Epithelial cell of esophagus (primary cell): ENCODE results near the gene KCNQ4.

Source experiments
- DNase-seq: peaks from one replicate; pipeline ENCODE4 v3.0.0; 2010; ENCODE audit warnings: low read depth
- H3K4me3 ChIP-seq: 2 replicates; pipeline ENCODE4 v1.5.1; 2011; ENCODE audit warnings: mild to moderate bottlenecking, low read length, control low read depth
- TF ChIP-seq, protein P1 (sequence below): IDR thresholded peaks from 2 replicates; pipeline ENCODE4 v1.5.1; 2011; ENCODE audit warnings: low read depth, mild to moderate bottlenecking, low read length, control low read depth, inconsistent platforms; ENCODE audit not compliant: insufficient read depth; ENCODE audit errors: missing control alignments

KCNQ4 gene

DNA sequence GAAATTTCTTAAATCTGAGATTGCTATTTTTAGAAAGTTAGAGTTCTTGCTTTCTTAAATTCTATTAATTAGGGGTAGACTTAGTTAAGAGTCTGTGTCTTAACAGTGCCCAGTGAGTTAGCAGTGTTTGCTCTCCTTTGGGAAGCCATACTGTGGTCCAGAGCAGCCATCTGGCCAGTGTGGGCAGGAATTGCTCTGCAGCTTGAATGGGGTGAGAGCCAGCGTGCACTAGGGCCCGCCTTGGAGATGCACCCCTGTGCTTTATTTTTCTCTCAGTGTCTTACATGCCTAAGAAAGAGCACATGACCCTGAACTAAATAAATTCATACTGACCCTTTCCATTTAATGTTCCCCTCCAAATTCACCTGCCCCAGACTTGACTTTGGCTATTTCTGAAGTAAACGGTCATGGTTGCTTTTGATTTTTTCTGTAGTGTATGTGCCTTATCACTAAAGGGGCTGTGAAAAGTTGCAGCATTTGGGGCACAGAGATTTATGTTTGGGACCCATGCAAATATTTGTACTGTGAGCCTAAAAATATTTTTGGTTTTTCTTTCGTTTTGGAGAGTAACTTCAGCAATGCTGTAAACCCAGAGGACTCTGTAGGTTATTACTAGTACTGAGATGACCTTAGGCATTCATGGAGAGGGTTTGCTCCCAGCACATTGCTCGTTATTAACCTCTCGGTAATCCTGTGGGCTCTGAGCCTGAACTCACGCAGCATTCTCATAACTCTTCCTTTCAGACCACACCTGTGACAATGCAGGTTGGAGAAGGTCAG, 21.3 kb upstream of the KCNQ4 start:
- DNase-seq: no peak
- H3K4me3 ChIP-seq: no peak overlapping the region
- TF ChIP-seq, protein P1, sequence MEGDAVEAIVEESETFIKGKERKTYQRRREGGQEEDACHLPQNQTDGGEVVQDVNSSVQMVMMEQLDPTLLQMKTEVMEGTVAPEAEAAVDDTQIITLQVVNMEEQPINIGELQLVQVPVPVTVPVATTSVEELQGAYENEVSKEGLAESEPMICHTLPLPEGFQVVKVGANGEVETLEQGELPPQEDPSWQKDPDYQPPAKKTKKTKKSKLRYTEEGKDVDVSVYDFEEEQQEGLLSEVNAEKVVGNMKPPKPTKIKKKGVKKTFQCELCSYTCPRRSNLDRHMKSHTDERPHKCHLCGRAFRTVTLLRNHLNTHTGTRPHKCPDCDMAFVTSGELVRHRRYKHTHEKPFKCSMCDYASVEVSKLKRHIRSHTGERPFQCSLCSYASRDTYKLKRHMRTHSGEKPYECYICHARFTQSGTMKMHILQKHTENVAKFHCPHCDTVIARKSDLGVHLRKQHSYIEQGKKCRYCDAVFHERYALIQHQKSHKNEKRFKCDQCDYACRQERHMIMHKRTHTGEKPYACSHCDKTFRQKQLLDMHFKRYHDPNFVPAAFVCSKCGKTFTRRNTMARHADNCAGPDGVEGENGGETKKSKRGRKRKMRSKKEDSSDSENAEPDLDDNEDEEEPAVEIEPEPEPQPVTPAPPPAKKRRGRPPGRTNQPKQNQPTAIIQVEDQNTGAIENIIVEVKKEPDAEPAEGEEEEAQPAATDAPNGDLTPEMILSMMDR: no peak

DNA sequence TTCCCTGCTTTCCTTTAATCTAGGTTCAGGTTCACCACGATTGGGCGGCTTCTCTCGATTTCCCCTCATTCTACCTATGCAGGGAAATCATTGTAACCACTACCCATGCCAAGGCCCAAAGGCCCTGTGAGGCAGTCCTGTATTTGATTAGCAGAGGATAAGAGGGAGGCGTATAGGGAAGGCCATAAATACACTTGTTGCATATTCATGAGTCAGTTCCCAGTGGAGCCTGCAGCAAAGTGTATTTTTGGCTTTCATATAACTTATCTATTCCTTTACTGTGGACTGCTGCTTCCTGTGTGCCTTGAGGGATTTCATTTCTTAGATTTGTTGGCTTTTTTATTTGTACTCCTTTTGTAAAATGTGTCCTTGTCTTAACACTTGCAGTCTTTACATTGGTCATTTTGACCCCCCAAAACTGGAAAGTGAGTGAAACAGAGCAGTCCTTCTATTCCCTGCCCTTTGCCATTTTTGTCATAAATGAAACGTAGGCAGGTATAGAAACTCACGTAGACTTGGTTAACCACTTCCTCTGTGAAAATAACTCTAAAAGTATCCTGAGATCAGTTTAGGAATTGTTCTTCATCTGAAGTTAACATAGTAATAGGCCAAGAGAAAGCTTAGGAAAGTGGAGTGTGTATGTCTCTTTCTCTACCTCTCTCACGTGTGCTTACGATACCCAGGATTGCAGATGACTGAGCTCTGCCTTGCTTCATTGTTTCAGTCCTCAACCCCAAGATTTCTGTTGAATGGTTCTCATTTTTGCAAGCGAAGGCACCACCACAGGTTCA, 19.6 kb upstream of the KCNQ4 start:
- DNase-seq: no peak

DNA sequence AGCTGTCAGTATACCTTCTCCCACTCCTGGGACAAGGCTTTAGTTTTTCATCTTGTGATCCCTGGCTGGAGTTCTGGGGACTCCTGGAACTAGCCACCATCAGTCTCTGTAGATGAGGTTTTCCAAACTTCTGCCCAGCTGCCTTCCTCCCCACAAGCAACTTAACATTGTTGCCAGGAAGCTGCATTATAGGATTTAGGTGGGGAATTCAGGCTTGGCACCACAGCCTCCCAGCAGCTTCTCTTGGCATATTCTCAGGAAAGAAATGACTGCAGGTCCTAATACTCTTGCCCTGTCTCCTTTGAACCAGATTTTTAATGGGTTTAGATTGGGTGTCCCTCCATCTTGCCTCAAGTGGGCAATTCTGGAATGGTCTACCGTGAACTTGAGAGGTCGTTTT, 18.6 kb upstream of the KCNQ4 start:
- H3K4me3 ChIP-seq: no peak overlapping the region
- TF ChIP-seq, protein P1: no peak
- DNase-seq: no peak

More for the DNA sequence above, 19.6 kb upstream of the KCNQ4 start:
- no peak overlapping the region for H3K4me3 ChIP-seq
- TF ChIP-seq, protein P1: no peak

DNA sequence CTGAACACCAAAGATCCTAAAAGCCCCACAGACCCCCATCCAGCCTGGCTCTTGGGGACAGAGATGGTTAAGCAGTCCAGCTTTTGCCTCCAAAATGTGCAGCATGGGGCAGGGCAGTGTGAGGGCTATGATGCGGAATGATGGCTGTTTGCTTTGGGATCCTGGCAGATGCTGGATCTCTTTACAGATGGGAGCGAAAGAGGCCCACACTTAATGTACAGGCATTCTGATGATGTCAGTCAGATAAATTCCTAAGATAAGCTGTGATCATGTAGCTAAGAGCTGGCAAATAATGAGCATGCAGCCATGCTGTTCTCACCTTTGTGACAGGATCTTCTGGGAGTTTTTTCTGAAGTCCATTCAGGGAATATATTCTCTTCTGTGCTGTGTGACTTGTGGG, 17.6 kb upstream of the KCNQ4 start:
- no peak for DNase-seq
- H3K4me3 ChIP-seq: no peak overlapping the region
- TF ChIP-seq, protein P1: no peak

DNA sequence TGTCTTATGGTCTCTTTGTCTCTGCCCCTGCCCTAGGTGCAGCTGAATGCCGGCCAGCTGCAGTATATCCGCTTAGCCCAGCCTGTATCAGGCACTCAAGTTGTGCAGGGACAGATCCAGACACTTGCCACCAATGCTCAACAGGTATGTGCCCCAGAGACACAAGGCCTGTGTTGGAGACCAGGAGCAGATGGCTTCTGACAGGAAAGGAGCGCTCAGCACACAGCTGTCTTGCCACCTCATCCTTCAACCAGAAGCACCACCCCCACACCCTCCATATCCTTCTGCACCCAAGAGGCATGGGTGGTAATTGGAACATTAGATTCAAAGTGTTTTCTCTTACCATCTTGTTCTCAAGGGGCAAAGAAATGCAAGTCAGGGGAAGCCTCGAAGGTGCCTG, 17.0 kb upstream of the KCNQ4 start:
- H3K4me3 ChIP-seq: no peak overlapping the region
- DNase-seq: no peak
- TF ChIP-seq, protein P1: no peak

DNA sequence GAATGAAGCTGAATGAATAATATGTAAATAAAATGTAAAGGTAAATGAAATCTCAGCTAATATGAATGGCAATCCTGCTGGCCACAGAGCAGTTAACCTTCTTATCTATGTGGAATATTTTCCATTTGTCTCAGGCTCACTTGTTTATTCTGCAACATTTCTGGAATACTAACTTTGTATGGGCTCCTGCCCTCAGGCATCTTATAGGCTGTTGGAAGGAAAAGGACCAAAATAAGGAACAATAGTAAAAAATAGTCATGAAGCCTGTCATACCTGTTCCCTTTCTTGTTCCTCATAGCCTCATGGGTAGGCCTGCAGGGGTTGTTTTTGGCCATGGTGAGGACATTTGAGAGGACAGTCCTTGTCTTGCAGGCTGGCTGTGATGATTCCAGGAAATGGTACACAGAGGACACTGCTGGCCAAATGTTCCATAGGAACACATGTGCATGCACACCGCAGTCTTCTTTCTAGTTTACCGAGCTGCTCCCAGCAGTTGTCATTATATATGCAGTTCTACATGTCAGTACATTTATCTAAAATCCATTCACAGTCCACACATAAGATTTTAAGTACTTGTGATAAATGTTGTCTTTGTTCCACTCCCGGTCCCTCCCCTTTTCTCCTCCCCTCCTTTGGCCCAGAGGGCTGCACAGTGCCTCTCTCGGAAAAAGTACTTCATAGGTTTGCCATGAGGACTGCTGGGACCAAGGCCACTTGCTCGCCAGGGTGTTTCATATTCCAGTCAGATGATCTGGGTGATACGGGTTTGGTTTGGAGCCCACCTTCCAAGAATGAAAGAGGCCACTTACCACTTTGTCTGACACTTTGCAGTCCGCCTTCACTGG, 15.2 kb upstream of the KCNQ4 start:
- no peak overlapping the region for H3K4me3 ChIP-seq
- no peak for DNase-seq
- TF ChIP-seq, protein P1: no peak
